GM12864 (cell line): Measurements from ENCODE around the gene RETREG2.
"Not testable (repeated sequence)": the region's sequence is repeated elsewhere in the genome, so short reads cannot be mapped to it uniquely, and the experiment has no call there.

Source experiments
- DNase-seq: peaks from one replicate; pipeline ENCODE4 v3.0.0-alpha.2; 2011; ENCODE audit warnings: low read depth
- H3K4me3 ChIP-seq: 2 replicates; pipeline ENCODE4 v1.5.1; 2011; ENCODE audit warnings: mild to moderate bottlenecking, low read depth, low read length, control low read depth
- TF ChIP-seq, protein P1 (sequence below): IDR thresholded peaks from 2 replicates; pipeline ENCODE4 v1.5.1; 2011; ENCODE audit warnings: low read depth, mild to moderate bottlenecking, moderate library complexity, low read length, control low read depth, inconsistent platforms; ENCODE audit errors: missing control alignments

Gene RETREG2

GRCh38 chr2:219186754-219187456 is 8.8 kb downstream of the RETREG2 start:
- no peak overlapping the region for H3K4me3 ChIP-seq
- TF ChIP-seq, protein P1, sequence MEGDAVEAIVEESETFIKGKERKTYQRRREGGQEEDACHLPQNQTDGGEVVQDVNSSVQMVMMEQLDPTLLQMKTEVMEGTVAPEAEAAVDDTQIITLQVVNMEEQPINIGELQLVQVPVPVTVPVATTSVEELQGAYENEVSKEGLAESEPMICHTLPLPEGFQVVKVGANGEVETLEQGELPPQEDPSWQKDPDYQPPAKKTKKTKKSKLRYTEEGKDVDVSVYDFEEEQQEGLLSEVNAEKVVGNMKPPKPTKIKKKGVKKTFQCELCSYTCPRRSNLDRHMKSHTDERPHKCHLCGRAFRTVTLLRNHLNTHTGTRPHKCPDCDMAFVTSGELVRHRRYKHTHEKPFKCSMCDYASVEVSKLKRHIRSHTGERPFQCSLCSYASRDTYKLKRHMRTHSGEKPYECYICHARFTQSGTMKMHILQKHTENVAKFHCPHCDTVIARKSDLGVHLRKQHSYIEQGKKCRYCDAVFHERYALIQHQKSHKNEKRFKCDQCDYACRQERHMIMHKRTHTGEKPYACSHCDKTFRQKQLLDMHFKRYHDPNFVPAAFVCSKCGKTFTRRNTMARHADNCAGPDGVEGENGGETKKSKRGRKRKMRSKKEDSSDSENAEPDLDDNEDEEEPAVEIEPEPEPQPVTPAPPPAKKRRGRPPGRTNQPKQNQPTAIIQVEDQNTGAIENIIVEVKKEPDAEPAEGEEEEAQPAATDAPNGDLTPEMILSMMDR: no peak
- no peak for DNase-seq

DNA sequence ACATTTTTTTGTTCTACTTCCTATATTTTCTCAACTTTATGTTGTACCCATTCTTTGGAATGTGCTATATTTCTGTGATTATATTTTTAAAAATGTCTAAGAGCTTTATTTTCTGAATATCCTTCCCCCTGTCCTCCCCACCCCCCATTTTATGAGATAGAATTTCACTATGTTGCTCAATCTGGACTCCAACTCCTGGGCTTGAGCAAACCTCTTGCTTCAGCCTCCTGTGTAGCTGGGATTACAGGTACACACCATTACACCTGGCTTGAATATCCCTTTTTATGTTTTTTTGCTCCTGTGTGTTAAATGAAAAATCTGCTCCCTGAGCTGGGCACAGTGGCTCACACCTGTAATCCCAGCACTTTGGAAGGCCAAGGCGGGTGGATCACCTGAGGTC is 19.3 kb downstream of the RETREG2 start:
- TF ChIP-seq, protein P1: no peak
- no peak overlapping the region for H3K4me3 ChIP-seq
- no peak for DNase-seq

DNA sequence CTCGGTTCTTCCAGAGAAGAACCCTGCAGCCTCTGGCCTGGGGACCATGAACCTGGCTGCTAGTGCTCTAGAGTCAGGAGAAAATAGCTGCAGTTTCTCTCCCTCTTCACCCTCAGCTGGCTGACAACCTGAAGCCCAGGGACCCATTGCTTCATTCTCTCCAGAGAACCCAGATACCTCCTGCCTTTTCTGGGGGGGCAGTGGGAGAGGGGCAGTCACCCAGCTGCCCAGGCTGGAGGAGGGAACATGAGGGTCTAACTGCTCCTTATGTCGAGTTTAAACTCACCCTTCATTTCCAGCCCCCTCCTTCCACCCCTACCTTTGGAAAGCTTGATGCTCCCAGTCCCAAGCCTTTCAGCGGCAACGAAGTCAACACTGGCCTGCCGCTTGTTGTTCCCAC is 20.9 kb downstream of the RETREG2 start:
- no peak for DNase-seq
- no peak overlapping the region for H3K4me3 ChIP-seq
- TF ChIP-seq, protein P1: no peak

- DNase-seq: no peak
- TF ChIP-seq, protein P1: no peak
- H3K4me3 ChIP-seq: no peak overlapping the region
Observed at GRCh38 chr2:219199470-219200211, 21.6 kb downstream of the RETREG2 start.

- not testable (repeated sequence) for DNase-seq, H3K4me3 ChIP-seq
Observed at GRCh38 chr2:219200502-219201326, 22.6 kb downstream of the RETREG2 start.

DNA sequence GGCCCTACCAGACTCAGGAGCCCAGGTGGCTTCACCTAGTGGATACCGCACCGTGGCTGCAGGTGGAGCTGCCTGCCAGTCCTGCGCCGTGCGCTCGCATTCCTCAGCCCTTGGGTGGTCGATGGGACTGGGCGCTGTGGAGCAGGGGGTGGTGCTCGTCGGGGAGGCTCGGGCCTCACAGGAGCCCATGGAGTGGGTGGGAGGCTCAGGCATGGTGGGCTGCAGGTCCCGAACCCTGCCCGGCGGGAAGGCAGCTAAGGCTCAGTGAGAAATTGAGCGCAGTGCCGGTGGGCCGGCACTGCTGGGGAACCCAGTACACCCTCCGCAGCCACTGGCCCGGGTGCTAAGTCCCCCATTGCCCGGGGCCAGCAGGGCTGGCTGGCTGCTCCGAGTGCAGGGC is 23.3 kb downstream of the RETREG2 start:
- DNase-seq, H3K4me3 ChIP-seq: not testable (repeated sequence)

DNA sequence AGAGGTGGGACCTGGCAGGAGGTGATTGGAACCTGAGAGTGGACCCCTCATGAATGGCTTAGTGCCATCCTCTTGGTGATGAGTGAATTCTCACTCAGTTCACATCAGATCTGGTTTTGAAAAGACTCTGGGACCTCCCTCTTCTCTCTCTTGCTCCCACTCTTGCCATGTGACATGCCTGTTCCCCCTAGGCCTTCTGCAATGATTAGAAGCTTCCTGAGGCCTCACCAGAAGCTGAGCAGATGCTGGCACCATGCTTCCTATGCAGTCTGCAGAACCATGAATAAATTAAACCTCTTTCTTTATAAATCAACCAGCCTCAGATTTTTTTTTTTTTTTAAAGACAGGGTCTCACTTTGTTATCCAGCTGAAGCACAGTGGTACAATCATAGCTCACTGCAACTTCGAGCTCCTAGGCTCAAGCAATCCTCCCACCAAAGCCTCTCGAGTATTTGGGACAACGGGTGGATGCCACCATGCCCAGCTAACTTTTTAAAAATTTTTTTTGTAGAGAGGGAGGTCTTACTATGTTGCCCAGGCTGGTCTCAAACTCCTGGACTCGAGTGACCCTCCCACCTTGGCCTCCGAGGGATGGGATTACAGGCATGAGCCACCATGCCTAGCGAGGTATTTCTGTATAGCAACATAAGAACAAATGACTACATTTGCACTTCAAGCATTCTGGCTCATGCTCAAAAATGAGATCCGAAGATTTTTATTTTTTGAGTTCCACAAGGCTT is 26.5 kb downstream of the RETREG2 start:
- no peak for DNase-seq
- TF ChIP-seq, protein P1: no peak
- no peak overlapping the region for H3K4me3 ChIP-seq
